CD4-positive, alpha-beta T cell treated with Interleukin-2 at 100 ng/mL for 4 hours (primary cell): ENCODE results near the gene CHI3L2.
"Not testable (repeated sequence)": the region's sequence is repeated elsewhere in the genome, so short reads cannot be mapped to it uniquely, and the experiment has no call there.

Source experiments
- DNase-seq: peaks from one replicate; pipeline ENCODE4 v3.0.0-alpha.2; 2020; ENCODE audit warnings: low spot score

CHI3L2 gene

GRCh38 chr1:111202707-111203623, 24.5 kb upstream of the CHI3L2 start:
- DNase-seq = no peak

- DNase-seq = peak; percentile 81
These were observed 23.8 kb upstream of the CHI3L2 start for GRCh38 chr1:111203681-111204200.

GRCh38 chr1:111204201-111204982, 23.1 kb upstream of the CHI3L2 start:
- DNase-seq = peak; percentile 73

- no peak for DNase-seq
These were observed 22.4 kb upstream of the CHI3L2 start for GRCh38 chr1:111204983-111205713.

GRCh38 chr1:111205714-111206050, 21.8 kb upstream of the CHI3L2 start:
- DNase-seq = no peak

GRCh38 chr1:111208921-111209320, 18.6 kb upstream of the CHI3L2 start:
- DNase-seq = no peak

GRCh38 chr1:111209622-111210021, 17.9 kb upstream of the CHI3L2 start:
- no peak for DNase-seq

- DNase-seq = no peak
These were observed 15.6 kb upstream of the CHI3L2 start for GRCh38 chr1:111211921-111212320.

- no peak for DNase-seq
These were observed 14.7 kb upstream of the CHI3L2 start for GRCh38 chr1:111212634-111213335.

GRCh38 chr1:111213412-111213811, 14.1 kb upstream of the CHI3L2 start:
- peak; percentile 48 for DNase-seq

- DNase-seq = no peak
These were observed 13.3 kb upstream of the CHI3L2 start for GRCh38 chr1:111214074-111214801.

- peak; percentile 72 for DNase-seq
These were observed 12.6 kb upstream of the CHI3L2 start for GRCh38 chr1:111214884-111215283.

- DNase-seq = not testable (repeated sequence)
These were observed 12.2 kb upstream of the CHI3L2 start for GRCh38 chr1:111215285-111215684.

- no peak for DNase-seq
These were observed 10.8 kb upstream of the CHI3L2 start for GRCh38 chr1:111216751-111217150.

- DNase-seq = no peak
These were observed 10.2 kb upstream of the CHI3L2 start for GRCh38 chr1:111217183-111217910.

GRCh38 chr1:111218701-111219556, 8.6 kb upstream of the CHI3L2 start:
- DNase-seq = no peak

- peak; percentile 30 for DNase-seq
These were observed 7.8 kb upstream of the CHI3L2 start for GRCh38 chr1:111219557-111220286.

GRCh38 chr1:111220302-111220890, 7.1 kb upstream of the CHI3L2 start:
- no peak for DNase-seq
